HEK293T (cell line): ENCODE measurements around the gene SCYGR5.

ENCODE experiments used
- CTCF ChIA-PET: fragments of 350-600 bp; formaldehyde crosslinking; extraction: SDS; loops from one replicate; lab custom pipeline; 2021; ENCODE audit warnings: antibody characterized with exemption, inconsistent platforms; lab: Yijun Ruan, JAX
- POLR2A ChIA-PET: fragments of 350-600 bp; formaldehyde crosslinking; extraction: SDS; loops from one replicate; lab custom pipeline; 2020; ENCODE audit warnings: antibody characterized with exemption, inconsistent platforms; lab: Yijun Ruan, JAX
- DNase-seq: peaks from one replicate; pipeline ENCODE4 v3.0.0; 2012; ENCODE audit warnings: mixed read lengths; ENCODE audit errors: extremely low spot score
- ARNT ChIP-seq: fragments of 450-650 bp; IDR thresholded peaks from 2 replicates; pipeline ENCODE4 v1.6.1; 2017; ENCODE audit warnings: mild to moderate bottlenecking
- BHLHE40 ChIP-seq: fragments of 450-650 bp; IDR thresholded peaks from 2 replicates; pipeline ENCODE4 v1.6.1; 2016; ENCODE audit warnings: mild to moderate bottlenecking, moderate library complexity, borderline replicate concordance
- CTBP1 ChIP-seq: fragments of 450-650 bp; IDR thresholded peaks from 2 replicates; pipeline ENCODE4 v1.6.1; 2016; ENCODE audit warnings: borderline replicate concordance
- ELF4 ChIP-seq: fragments of 450-650 bp; IDR thresholded peaks from 2 replicates; pipeline ENCODE4 v1.6.1; 2017; ENCODE audit warnings: antibody characterized with exemption
- FOXA1 ChIP-seq: fragments of 450-650 bp; IDR thresholded peaks from 2 replicates; pipeline ENCODE4 v1.6.1; 2016; ENCODE audit warnings: mild to moderate bottlenecking
- FOXK2 ChIP-seq: fragments of 450-650 bp; IDR thresholded peaks from 2 replicates; pipeline ENCODE4 v1.6.1; 2016; ENCODE audit warnings: mild to moderate bottlenecking
- FOXM1 ChIP-seq: fragments of 450-650 bp; IDR thresholded peaks from 2 replicates; pipeline ENCODE4 v1.6.1; 2017; ENCODE audit warnings: mild to moderate bottlenecking, borderline replicate concordance
- HDGF ChIP-seq: fragments of 450-650 bp; IDR thresholded peaks from 2 replicates; pipeline ENCODE4 v1.6.1; 2017; ENCODE audit warnings: antibody characterized with exemption, borderline replicate concordance
- L3MBTL2 ChIP-seq: fragments of 450-650 bp; conservative IDR thresholded peaks from 2 replicates; pipeline ENCODE4 v1.6.1; 2016; ENCODE audit warnings: mild to moderate bottlenecking
- LEF1 ChIP-seq: fragments of 450-650 bp; IDR thresholded peaks from 2 replicates; pipeline ENCODE4 v1.6.1; 2017; ENCODE audit warnings: mild to moderate bottlenecking, borderline replicate concordance
- NFRKB ChIP-seq: fragments of 450-650 bp; IDR thresholded peaks from 2 replicates; pipeline ENCODE4 v1.6.1; 2016; ENCODE audit warnings: mild to moderate bottlenecking, moderate library complexity
- PKNOX1 ChIP-seq: fragments of 450-650 bp; IDR thresholded peaks from 2 replicates; pipeline ENCODE4 v1.6.1; 2016
- SP1 ChIP-seq: fragments of 450-650 bp; IDR thresholded peaks from 2 replicates; pipeline ENCODE4 v1.6.1; 2017
- SUZ12 ChIP-seq: fragments of 450-650 bp; IDR thresholded peaks from 2 replicates; pipeline ENCODE4 v1.6.1; 2016; ENCODE audit warnings: mild to moderate bottlenecking
- TARDBP ChIP-seq: fragments of 450-650 bp; IDR thresholded peaks from 2 replicates; pipeline ENCODE4 v1.6.1; 2016
- ZNF384 ChIP-seq: fragments of 450-650 bp; IDR thresholded peaks from 2 replicates; pipeline ENCODE4 v1.6.1; 2016

SCYGR5 gene

GRCh38 chr2:227703280-227703732, 36.7 kb downstream of the SCYGR5 start:
- ChIA-PET POLR2A (no interaction called here), CTCF (interaction anchor here (0.6 kb wide), 2 partner anchors 22 to 45 kb away, joined by 3 to 6 read pairs; no protein-coding TSS in a partner anchor)
- TF ChIP-seq FOXK2, result no peak
- TF ChIP-seq NFRKB, result no peak
- TF ChIP-seq PKNOX1, result no peak
- no peak for TF ChIP-seq L3MBTL2
- no peak for TF ChIP-seq TARDBP
- no peak for TF ChIP-seq SUZ12
- no peak for TF ChIP-seq BHLHE40
- no peak for TF ChIP-seq FOXM1
- no peak for TF ChIP-seq SP1
- no peak for TF ChIP-seq ELF4
- no peak for DNase-seq

DNA sequence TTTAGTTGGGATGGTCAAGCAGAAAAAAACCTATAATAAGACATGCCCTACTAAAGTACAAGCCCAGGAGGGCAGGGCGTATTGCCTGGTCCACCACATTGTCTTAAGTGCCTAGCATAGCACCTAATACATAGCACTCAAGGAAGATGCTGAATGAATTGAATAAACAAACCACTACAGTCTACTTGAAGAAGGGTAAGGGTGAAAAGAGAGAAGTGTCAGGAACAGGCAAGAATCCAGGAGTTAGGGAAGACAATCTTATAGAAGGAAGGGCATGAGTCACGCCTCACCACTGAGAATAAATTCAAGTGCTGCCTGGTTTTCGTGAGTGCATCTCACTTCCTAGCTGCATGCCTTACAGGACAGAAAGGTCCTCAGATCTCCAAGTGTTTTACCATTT, 37.4 kb downstream of the SCYGR5 start:
- CTCF ChIA-PET, result no interaction called here
- TF ChIP-seq BHLHE40, result no peak
- no peak for TF ChIP-seq TARDBP
- TF ChIP-seq CTBP1, result no peak
- no peak for TF ChIP-seq FOXM1
- no peak for DNase-seq
- POLR2A ChIA-PET, result no interaction called here

DNA sequence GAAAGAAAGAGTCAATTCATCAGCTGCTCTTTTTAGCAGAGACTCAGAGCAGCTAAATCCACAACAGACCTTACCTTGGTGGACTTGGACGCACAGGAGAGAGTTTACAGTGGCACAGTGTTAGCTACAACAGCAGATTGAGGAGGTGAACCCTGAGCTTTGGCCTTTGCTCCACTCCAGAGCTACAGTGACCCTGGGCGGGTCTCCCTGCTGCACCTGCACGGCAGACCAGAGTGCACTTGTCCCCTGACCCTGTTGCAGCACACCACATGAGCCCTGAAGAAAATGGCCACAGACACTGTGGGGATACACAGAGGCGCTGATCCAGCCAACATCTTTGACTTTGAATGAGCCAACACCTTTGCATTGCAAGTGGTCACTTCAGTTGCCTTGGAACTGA, 40.3 kb downstream of the SCYGR5 start:
- no peak for TF ChIP-seq ZNF384
- ChIA-PET CTCF (no interaction called here), POLR2A (no interaction called here)
- no peak for DNase-seq

DNA sequence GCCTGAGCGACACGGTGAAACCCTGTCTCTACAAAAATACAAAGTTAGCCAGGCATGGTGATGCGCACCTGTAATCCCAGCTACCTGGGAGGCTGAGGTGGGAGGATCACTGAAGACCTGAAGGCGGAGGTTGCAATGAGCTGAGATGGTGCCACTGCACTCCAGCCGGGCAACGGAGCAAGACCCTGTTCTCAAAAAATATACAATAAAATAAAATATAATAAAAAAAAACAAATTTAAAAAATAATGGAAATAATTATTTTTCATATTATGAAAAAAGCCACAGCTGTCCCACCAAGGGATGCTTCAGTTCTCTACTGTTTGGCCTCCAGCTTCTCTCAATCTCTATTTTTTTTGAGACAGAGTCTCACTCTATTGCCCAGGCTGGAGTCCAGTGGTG, 40.8 kb downstream of the SCYGR5 start:
- no peak for TF ChIP-seq HDGF
- no peak for TF ChIP-seq PKNOX1
- no peak for TF ChIP-seq ARNT
- no peak for TF ChIP-seq LEF1
- TF ChIP-seq FOXA1, result no peak
- TF ChIP-seq FOXM1, result no peak
- TF ChIP-seq FOXK2, result no peak
- no peak for TF ChIP-seq SUZ12
- TF ChIP-seq CTBP1, result no peak
- TF ChIP-seq ELF4, result no peak
- TF ChIP-seq L3MBTL2, result no peak
- no peak for TF ChIP-seq ZNF384
- ChIA-PET CTCF (no interaction called here), POLR2A (no interaction called here)
- no peak for DNase-seq

- CTCF ChIA-PET, result no interaction called here
- TF ChIP-seq FOXK2, result no peak
- TF ChIP-seq TARDBP, result no peak
- TF ChIP-seq L3MBTL2, result no peak
- TF ChIP-seq FOXA1, result no peak
- no peak for TF ChIP-seq NFRKB
- no peak for TF ChIP-seq ARNT
- TF ChIP-seq LEF1, result no peak
- TF ChIP-seq FOXM1, result no peak
- TF ChIP-seq SUZ12, result no peak
- no peak for TF ChIP-seq BHLHE40
- no peak for TF ChIP-seq ZNF384
- no peak for TF ChIP-seq ELF4
- TF ChIP-seq HDGF, result no peak
- TF ChIP-seq SP1, result no peak
- no peak for TF ChIP-seq CTBP1
- POLR2A ChIA-PET, result no interaction called here
- no peak for DNase-seq
Observed at GRCh38 chr2:227710986-227711385, 44.4 kb downstream of the SCYGR5 start.

DNA sequence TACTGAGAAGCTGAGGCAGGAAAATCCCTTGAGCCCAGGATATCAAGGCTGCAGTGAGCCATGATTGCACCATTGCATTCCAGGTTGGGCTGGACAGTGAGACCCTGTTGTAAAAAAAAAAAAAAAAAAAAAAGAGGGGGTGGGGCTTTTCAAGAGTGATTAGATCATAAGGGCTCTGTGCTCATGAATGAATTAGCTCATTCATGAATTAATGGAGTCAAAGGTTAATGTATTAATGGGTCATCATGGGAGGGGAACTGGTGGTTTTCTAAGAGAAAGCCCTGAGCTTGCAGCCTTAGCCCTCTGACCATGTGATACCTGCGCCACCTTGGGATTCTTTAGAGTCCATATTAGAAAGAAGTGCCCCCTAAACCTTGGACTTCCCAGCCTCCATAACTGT, 46.7 kb downstream of the SCYGR5 start:
- DNase-seq, result no peak
- CTCF ChIA-PET, result interaction anchor here (1.5 kb wide), 1 partner anchor 55 kb away, joined by 3 read pairs; no protein-coding TSS in a partner anchor
- TF ChIP-seq SP1 (no peak), ZNF384 (peak; percentile 24; the same call in 1 of the 2 replicates), CTBP1 (no peak)
- POLR2A ChIA-PET, result no interaction called here

- ChIA-PET POLR2A (no interaction called here), CTCF (interaction anchor here (0.7 kb wide), 1 partner anchor 23 kb away, joined by 4 read pairs; no protein-coding TSS in a partner anchor)
- DNase-seq, result no peak
- no peak for TF ChIP-seq ARNT
- TF ChIP-seq L3MBTL2, result no peak
- no peak for TF ChIP-seq ELF4
Observed at GRCh38 chr2:227716501-227716900, 49.9 kb downstream of the SCYGR5 start.
